Uterine smooth muscle cell (primary cell): Measurements from ENCODE around the gene IGSF22. TPM values are rescaled to one million over a fixed set of nuclear protein-coding genes. Genes with fewer than 3 reads are reported as not detected.

Source experiments
- total RNA-seq: library from RNA; depleted of rRNA; stranded (reverse); fragments of >200 nt; gene quantifications from 2 replicates; pipeline ENCODE4 v1.2.3, GENCODE V29; 2014

The IGSF22 gene
- total RNA-seq = not detected in 2 replicates

DNA sequence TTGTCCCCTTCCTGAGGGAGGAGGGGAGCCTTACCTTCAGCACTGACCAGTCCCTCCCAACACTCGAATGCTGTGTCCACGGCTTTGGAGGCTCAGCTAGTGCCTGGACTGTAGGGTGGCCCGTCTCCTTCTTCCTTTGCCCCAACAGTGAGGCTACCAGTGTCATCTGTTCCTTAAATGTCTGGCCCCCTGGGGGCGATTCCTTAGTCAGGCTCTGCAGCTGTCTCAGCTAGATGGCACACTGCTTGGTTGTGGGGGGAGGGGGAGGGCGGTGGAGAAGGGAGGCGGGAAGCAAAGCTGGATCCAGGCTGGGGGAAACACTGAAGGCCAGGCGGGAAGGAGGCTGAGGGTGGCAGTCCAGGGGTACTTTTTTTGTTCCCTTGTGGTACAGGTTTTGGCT is at the start of gene IGSF22:
Gene IGSF22 (minus strand): TSS at position 149 of the 400 bp plus-strand sequence. CDS start 1,952 bp downstream, outside the sequence.

DNA sequence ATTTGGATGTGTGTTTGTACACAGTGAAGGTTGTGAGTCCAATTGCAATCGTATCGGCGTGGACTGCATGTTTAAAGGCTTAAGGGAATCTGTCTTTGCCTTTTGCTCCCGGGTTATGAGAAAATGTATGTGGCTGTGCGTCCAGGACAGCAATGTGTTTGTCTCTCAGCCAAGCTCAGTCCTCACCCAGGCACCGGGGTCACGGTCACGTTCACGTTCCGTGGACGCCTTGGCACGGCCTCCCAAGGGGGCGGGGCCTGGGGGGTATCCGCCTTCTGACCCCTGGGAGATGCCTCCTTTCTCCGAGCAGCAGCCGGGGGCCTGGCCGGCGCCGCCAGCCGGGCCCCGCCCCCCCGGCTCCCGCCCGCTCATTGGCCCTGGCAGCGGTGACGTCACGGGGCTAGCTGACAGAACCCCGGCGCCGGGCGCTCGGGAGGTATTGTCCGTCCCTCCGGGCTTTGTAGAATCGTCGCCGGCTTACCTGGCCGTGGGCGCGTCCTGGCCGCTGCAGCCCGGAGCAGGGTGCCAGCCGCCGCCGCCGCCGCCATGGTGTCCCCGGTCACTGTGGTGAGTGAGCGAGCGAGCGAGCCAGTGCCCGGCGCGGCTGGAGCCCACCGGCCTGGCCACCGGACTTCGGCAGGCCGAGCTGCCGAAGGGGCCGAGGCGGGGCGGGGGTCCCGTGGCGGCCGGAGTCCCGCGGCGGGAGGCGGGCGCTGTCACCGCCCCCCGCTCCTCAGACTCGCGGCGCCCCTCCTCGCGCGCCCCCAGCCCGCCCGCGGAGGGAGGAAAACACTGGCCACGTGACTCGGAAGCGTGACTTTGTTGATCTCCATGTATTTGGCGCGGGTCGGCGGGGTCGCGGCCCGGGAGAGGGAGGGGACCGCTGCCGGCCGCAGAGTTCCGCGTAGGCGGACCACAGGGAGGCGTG is 27.4 kb downstream of the IGSF22 start, which contains the start of gene TMEM86A:
Gene TMEM86A (plus strand): TSS at position 439 of the 928 bp plus-strand sequence. CDS start 108 bp downstream, at position 547.

Other genes with a start within 250 kb of the IGSF22 start
- 65.7 and 78.9 TPM in 2 replicates for gene TSG101, start 199.2 kb downstream of the IGSF22 start, total RNA-seq
- 27.1 and 31.4 TPM in 2 replicates for gene UEVLD, start 137.5 kb downstream of the IGSF22 start, total RNA-seq
- 1.3 and 1.5 TPM in 2 replicates for gene MISFA, start 126.4 kb downstream of the IGSF22 start, total RNA-seq
- 21.9 and 25.1 TPM in 2 replicates for gene SPTY2D1, start 91.8 kb downstream of the IGSF22 start, total RNA-seq
- gene TMEM86A, start 27.4 kb downstream of the IGSF22 start, total RNA-seq = 0.11 and 0.25 TPM in 2 replicates
- gene PTPN5, start 65.6 kb upstream of the IGSF22 start, total RNA-seq = under 0.01 TPM in 1 of 2 replicates, not detected in the other
- gene MRGPRX1, start 213.2 kb upstream of the IGSF22 start, total RNA-seq = not detected in 2 replicates